Mesendoderm (in vitro differentiated cells): ENCODE results near the gene SNF8.

Experiments used
- DNase-seq: peaks from one replicate; pipeline ENCODE4 v3.0.0; 2013
- H2AK5ac ChIP-seq: 2 replicates; pipeline ENCODE4 v1.6.1; 2013; ENCODE audit warnings: low read length, inconsistent platforms
- H2BK120ac ChIP-seq: 2 replicates; pipeline ENCODE4 v1.6.1; 2013; ENCODE audit warnings: low read depth, mild to moderate bottlenecking, low read length, moderate library complexity, mixed read lengths
- H2BK15ac ChIP-seq: replicated peaks from 2 replicates; pipeline ENCODE4 v1.6.1; 2013; ENCODE audit warnings: low read depth, mild to moderate bottlenecking, moderate library complexity
- H2BK5ac ChIP-seq: 2 replicates; pipeline ENCODE4 v1.6.1; 2013; ENCODE audit warnings: low read length, inconsistent platforms
- H3K18ac ChIP-seq: 2 replicates; pipeline ENCODE4 v1.6.1; 2013; ENCODE audit warnings: mild to moderate bottlenecking, low read length, mixed read lengths
- H3K23ac ChIP-seq: one replicate; pipeline ENCODE4 v1.6.1; 2013; ENCODE audit warnings: low read length
- H3K27ac ChIP-seq: 2 replicates; pipeline ENCODE4 v1.5.1; 2013; ENCODE audit warnings: low read depth, mild to moderate bottlenecking, inconsistent platforms, low read length, moderate library complexity
- H3K27me3 ChIP-seq: 2 replicates; pipeline ENCODE4 v1.6.1; 2013; ENCODE audit warnings: low read length, control low read depth, mild to moderate bottlenecking, inconsistent platforms; ENCODE audit not compliant: insufficient read depth, poor library complexity
- H3K36me3 ChIP-seq: 2 replicates; pipeline ENCODE4 v1.6.1; 2013; ENCODE audit warnings: low read length, inconsistent platforms; ENCODE audit not compliant: control insufficient read depth, insufficient read depth
- H3K4ac ChIP-seq: one replicate; pipeline ENCODE4 v1.6.1; 2013; ENCODE audit warnings: low read depth, mild to moderate bottlenecking, low read length, moderate library complexity
- H3K4me1 ChIP-seq: 2 replicates; pipeline ENCODE4 v1.6.1; 2013; ENCODE audit warnings: low read depth, low read length, inconsistent platforms; ENCODE audit not compliant: control insufficient read depth
- H3K4me2 ChIP-seq: 2 replicates; pipeline ENCODE4 v1.6.1; 2013; ENCODE audit warnings: low read length
- H3K4me3 ChIP-seq: 2 replicates; pipeline ENCODE4 v1.5.1; 2013; ENCODE audit warnings: mild to moderate bottlenecking, low read length
- H3K56ac ChIP-seq: one replicate; pipeline ENCODE4 v1.6.1; 2013; ENCODE audit warnings: low read length
- H3K79me1 ChIP-seq: 2 replicates; pipeline ENCODE4 v1.6.1; 2013; ENCODE audit warnings: low read length, inconsistent platforms
- H3K79me2 ChIP-seq: 2 replicates; pipeline ENCODE4 v1.6.1; 2013; ENCODE audit warnings: mild to moderate bottlenecking, low read length; ENCODE audit not compliant: control insufficient read depth, insufficient read depth
- H3K9ac ChIP-seq: 2 replicates; pipeline ENCODE4 v1.6.1; 2013; ENCODE audit warnings: low read length, inconsistent platforms
- H4K5ac ChIP-seq: one replicate; pipeline ENCODE4 v1.6.1; 2013; ENCODE audit warnings: low read length
- H4K8ac ChIP-seq: one replicate; pipeline ENCODE4 v1.6.1; 2013; ENCODE audit warnings: low read depth, mild to moderate bottlenecking, control low read depth, low read length, moderate library complexity
- WGBS: extraction: QIAGEN DNeasy Blood & Tissue Kit; methylation state at CpG from one replicate; pipeline ENCODE4 v1.1.7; 2013; ENCODE audit warnings: low lambda C conversion rate, missing lambda C conversion rate; ENCODE audit not compliant: insufficient coverage; ENCODE audit errors: extremely low coverage; 5-methylcytosine and 5-hydroxymethylcytosine counted together

SNF8 gene

DNA sequence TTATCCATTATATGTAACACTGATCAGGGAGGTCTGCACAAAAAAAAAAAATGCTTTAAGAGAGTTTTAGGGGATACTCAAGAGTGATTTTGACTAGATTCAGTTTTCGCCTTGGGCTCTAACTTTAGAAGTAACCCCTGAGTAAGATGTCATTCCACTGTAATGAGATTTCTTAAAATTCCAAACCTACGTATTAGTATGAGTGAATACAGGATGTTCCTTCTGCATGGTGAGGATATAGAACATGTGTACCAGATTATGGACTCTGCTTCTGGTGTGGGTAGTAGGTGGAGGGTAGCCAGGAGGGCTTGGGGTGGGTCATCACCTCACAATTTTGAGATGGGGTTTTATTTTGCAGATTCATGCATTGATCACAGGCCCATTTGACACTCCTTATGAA, 32.2 kb downstream of the SNF8 start:
- Histone ChIP-seq H3K4ac (no peak overlapping the region), H4K8ac (no peak overlapping the region), H3K36me3 (peaks cover 26% of the 10 kb centered on the region), H3K79me2 (peaks cover 62% of the 10 kb centered on the region), H3K4me3 (no peak overlapping the region), H3K9ac (no peak overlapping the region), H2BK5ac (no peak overlapping the region), H2BK120ac (no peak overlapping the region), H4K5ac (no peak overlapping the region), H3K23ac (no peak overlapping the region), H3K18ac (no peak overlapping the region), H3K4me1 (peaks cover 15% of the 10 kb centered on the region), H2AK5ac (no peak overlapping the region), H3K56ac (no peak overlapping the region), H2BK15ac (no peak overlapping the region), H3K27me3 (no peaks in the 10 kb centered on the region), H3K27ac (no peak overlapping the region), H3K4me2 (no peak overlapping the region), H3K79me1 (peaks cover 41% of the 10 kb centered on the region)
- WGBS: no CpG with 5 or more reads among the region's 2 CpGs
- no peak for DNase-seq

- Histone ChIP-seq H3K79me1 (peaks cover 33% of the 10 kb centered on the region), H2BK120ac (no peak overlapping the region), H3K4me2 (peak overlapping the region; percentile 48), H3K4me3 (no peak overlapping the region), H2BK15ac (no peak overlapping the region), H3K9ac (peak overlapping the region; percentile 61), H3K36me3 (peaks cover 22% of the 10 kb centered on the region), H3K79me2 (peaks cover 55% of the 10 kb centered on the region), H3K4me1 (peaks cover 15% of the 10 kb centered on the region), H2AK5ac (no peak overlapping the region), H3K27ac (no peak overlapping the region), H3K27me3 (no peaks in the 10 kb centered on the region), H2BK5ac (no peak overlapping the region), H4K8ac (no peak overlapping the region), H3K4ac (no peak overlapping the region), H3K23ac (no peak overlapping the region), H4K5ac (no peak overlapping the region), H3K18ac (no peak overlapping the region), H3K56ac (peak overlapping the region; percentile 58)
- WGBS: no CpG with 5 or more reads among the region's 2 CpGs
- no peak for DNase-seq
Measured at GRCh38 chr17:48910370-48910769, 34.3 kb downstream of the SNF8 start.

DNA sequence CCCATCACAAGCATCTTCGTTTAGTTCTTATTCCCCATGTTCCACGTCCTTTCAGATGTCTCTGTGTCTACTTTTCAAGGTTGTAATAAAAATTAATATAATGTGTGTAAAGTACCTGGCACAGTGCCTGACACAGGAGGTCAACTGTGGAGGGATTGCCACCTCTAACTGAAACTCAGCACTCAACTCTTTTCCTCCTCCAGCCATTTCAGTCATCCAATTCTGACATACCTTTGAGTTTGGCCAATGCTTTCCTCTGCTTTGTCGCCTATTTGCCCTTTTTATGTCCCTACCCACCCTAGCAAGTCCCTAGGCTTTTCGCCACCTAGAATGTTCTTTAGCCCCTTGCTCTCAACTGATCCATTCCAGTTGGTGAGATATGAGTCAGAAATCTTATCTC, 34.9 kb downstream of the SNF8 start:
- H3K9ac ChIP-seq: peak overlapping the region; percentile 61
- peaks cover 15% of the 10 kb centered on the region for H3K4me1 ChIP-seq
- H3K23ac ChIP-seq: no peak overlapping the region
- no peak for DNase-seq
- H3K4ac ChIP-seq: no peak overlapping the region
- no peak overlapping the region for H2BK15ac ChIP-seq
- peaks cover 30% of the 10 kb centered on the region for H3K79me1 ChIP-seq
- H3K27ac ChIP-seq: no peak overlapping the region
- H4K5ac ChIP-seq: no peak overlapping the region
- H4K8ac ChIP-seq: no peak overlapping the region
- WGBS: no CpG with 5 or more reads among the region's 4 CpGs
- peaks cover 22% of the 10 kb centered on the region for H3K36me3 ChIP-seq
- no peak overlapping the region for H2BK120ac ChIP-seq
- H3K27me3 ChIP-seq: no peaks in the 10 kb centered on the region
- peak overlapping the region; percentile 10 for H3K4me3 ChIP-seq
- peak overlapping the region; percentile 58 for H3K56ac ChIP-seq
- H2AK5ac ChIP-seq: no peak overlapping the region
- H3K18ac ChIP-seq: no peak overlapping the region
- no peak overlapping the region for H2BK5ac ChIP-seq
- H3K79me2 ChIP-seq: peaks cover 50% of the 10 kb centered on the region
- H3K4me2 ChIP-seq: peak overlapping the region; percentile 48

- Histone ChIP-seq H3K79me1 (peaks cover 27% of the 10 kb centered on the region), H3K27ac (peak overlapping the region; percentile 99), H4K5ac (no peak overlapping the region), H3K4ac (peak overlapping the region; percentile 100), H2BK5ac (no peak overlapping the region), H2BK120ac (peak overlapping the region; percentile 98), H2AK5ac (no peak overlapping the region), H3K56ac (peak overlapping the region; percentile 99), H3K27me3 (no peaks in the 10 kb centered on the region), H2BK15ac (no peak overlapping the region), H3K79me2 (peaks cover 44% of the 10 kb centered on the region), H3K4me3 (peak overlapping the region; percentile 92), H3K9ac (peak overlapping the region; percentile 95), H3K36me3 (peaks cover 19% of the 10 kb centered on the region), H3K18ac (peak overlapping the region; percentile 100), H4K8ac (peak overlapping the region; percentile 95), H3K4me1 (peaks cover 15% of the 10 kb centered on the region), H3K4me2 (peak overlapping the region; percentile 68), H3K23ac (no peak overlapping the region)
- WGBS: no CpG with 5 or more reads among the region's 36 CpGs
- peak; percentile 97 for DNase-seq
Measured at GRCh38 chr17:48908853-48909394, 35.7 kb downstream of the SNF8 start.

GRCh38 chr17:48908047-48908843, 36.4 kb downstream of the SNF8 start, which contains the start of gene UBE2Z:
Gene UBE2Z, plus strand, starts transcription at chr17:48908407. Its CDS starts 97 bp downstream, at chr17:48908504.
- Histone ChIP-seq H3K36me3 (peaks cover 16% of the 10 kb centered on the region), H3K18ac (peak within 1 kb of the TSS; percentile 100), H3K4me3 (peak within 1 kb of the TSS; percentile 92), H4K5ac (no peak within 1 kb of the TSS), H3K27ac (peak within 1 kb of the TSS; percentile 99), H4K8ac (peak within 1 kb of the TSS; percentile 95), H2BK15ac (no peak within 1 kb of the TSS), H2AK5ac (no peak within 1 kb of the TSS), H3K79me1 (peaks cover 26% of the 10 kb centered on the region), H3K56ac (peak within 1 kb of the TSS; percentile 99), H2BK120ac (peak within 1 kb of the TSS; percentile 98), H2BK5ac (peak within 1 kb of the TSS; percentile 80), H3K23ac (no peak within 1 kb of the TSS), H3K9ac (peak within 1 kb of the TSS; percentile 95), H3K4me2 (peak within 1 kb of the TSS; percentile 68), H3K4ac (peak within 1 kb of the TSS; percentile 100), H3K27me3 (no peaks in the 10 kb centered on the region), H3K79me2 (peaks cover 38% of the 10 kb centered on the region), H3K4me1 (peaks cover 15% of the 10 kb centered on the region)
- DNase-seq: peak; percentile 97
- WGBS: no CpG with 5 or more reads among the region's 81 CpGs
